RWPE1 (cell line): ENCODE data around the gene STARD5.

Source experiments
- CTCF ChIA-PET: fragments of 350-600 bp; sonication (Branson Sonifier 250); formaldehyde crosslinking; extraction: SDS; loops from one replicate; lab custom pipeline; 2021; lab: Yijun Ruan, JAX
- POLR2A ChIA-PET: fragments of 400-600 bp; formaldehyde crosslinking; extraction: SDS; loops from one replicate; lab custom pipeline; 2020; ENCODE audit warnings: antibody characterized with exemption; ENCODE audit not compliant: low non-redundant PET; lab: Yijun Ruan, JAX
- DNase-seq: peaks from one replicate; pipeline ENCODE4 v3.0.0; 2012; ENCODE audit warnings: low spot score
- H3K27ac ChIP-seq: fragments of 450-650 bp; 2 replicates; pipeline ENCODE4 v1.5.1; 2017
- CTCF ChIP-seq: fragments of 450-650 bp; conservative IDR thresholded peaks from 2 replicates; pipeline ENCODE4 v1.5.1; 2017; ENCODE audit warnings: low read depth, mild to moderate bottlenecking

Gene STARD5

GRCh38 chr15:81298611-81299010 lies 25.3 kb downstream of the STARD5 start:
- TF ChIP-seq CTCF, result no peak
- H3K27ac ChIP-seq, result peak overlapping the region; percentile 76
- CTCF ChIA-PET, result no interaction called here
- DNase-seq, result no peak
- POLR2A ChIA-PET, result no interaction called here

- POLR2A ChIA-PET, result no interaction called here
- no peak for TF ChIP-seq CTCF
- H3K27ac ChIP-seq, result peak overlapping the region; percentile 76
- CTCF ChIA-PET, result no interaction called here
- no peak for DNase-seq
Measured at GRCh38 chr15:81297603-81298575, 26.1 kb downstream of the STARD5 start.

DNA sequence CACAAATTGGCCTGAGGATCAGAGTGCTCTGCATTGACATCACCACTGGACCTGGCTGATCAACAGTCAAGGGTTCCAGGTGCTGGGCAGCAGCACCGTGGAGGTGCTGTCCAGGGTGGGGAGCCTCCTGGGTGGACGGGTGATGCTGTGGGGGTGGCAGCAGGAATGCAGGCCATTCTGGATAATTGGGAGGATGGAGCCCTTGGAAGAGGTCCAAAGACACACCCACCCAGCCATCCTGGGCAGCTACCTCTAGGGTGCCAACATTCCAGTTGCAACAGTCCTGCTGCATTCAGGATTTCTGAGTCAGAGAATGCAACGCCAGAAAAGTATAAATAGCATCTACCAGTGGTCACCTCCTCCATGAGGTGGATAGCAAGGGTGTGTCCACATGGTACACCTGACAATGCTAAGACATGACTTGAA lies 26.8 kb downstream of the STARD5 start:
- CTCF ChIA-PET, result interaction anchor here (1.6 kb wide), 1 partner anchor 31 kb away, joined by 3 read pairs; no protein-coding TSS in a partner anchor
- POLR2A ChIA-PET, result no interaction called here
- peak; percentile 95 for DNase-seq
- no peak for TF ChIP-seq CTCF
- peak overlapping the region; percentile 76 for H3K27ac ChIP-seq

GRCh38 chr15:81296673-81297072 lies 27.3 kb downstream of the STARD5 start:
- peak overlapping the region; percentile 76 for H3K27ac ChIP-seq
- DNase-seq, result no peak
- ChIA-PET POLR2A (no interaction called here), CTCF (interaction anchor here (1.6 kb wide), 1 partner anchor 31 kb away, joined by 3 read pairs; no protein-coding TSS in a partner anchor)
- TF ChIP-seq CTCF, result no peak

DNA sequence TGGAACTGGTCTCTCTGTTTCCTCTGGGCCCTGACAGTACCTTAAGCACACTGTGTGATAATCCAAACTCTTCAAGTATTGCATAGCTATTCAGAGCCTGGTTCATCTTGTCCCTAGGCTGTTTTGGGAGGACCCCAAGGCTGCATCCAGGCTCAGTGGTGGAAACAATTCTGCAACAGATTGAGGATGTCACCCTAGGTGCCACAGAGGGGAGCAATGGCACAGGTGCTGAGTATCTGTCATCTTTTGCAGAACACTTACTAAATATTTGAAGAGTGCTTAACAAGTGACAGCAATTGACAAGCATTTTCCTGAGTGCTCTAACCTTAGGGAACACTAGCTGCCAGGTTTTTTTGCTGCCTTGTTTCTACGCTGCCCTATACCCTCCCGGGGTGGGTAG lies 27.8 kb downstream of the STARD5 start:
- no peak for DNase-seq
- POLR2A ChIA-PET, result no interaction called here
- CTCF ChIA-PET, result interaction anchor here (1.6 kb wide), 2 partner anchors 30 to 105 kb away, joined by 3 read pairs; no protein-coding TSS in a partner anchor
- no peak overlapping the region; the same call in 1 of the 2 replicates for H3K27ac ChIP-seq
- TF ChIP-seq CTCF, result no peak

- POLR2A ChIA-PET, result no interaction called here
Measured at GRCh38 chr15:81295486-81296121, 28.3 kb downstream of the STARD5 start.

More at GRCh38 chr15:81295486-81296121, 28.3 kb downstream of the STARD5 start:
- CTCF ChIA-PET, result interaction anchor here (0.6 to 1.6 kb wide), 3 partner anchors 20 to 105 kb away, joined by 3 read pairs; no protein-coding TSS in a partner anchor
- no peak for DNase-seq
- TF ChIP-seq CTCF, result no peak
- no peak overlapping the region for H3K27ac ChIP-seq
